Effector CD8-positive, alpha-beta T cell (primary cell): ENCODE results near the gene NAGA.
"Not testable (repeated sequence)": the region's sequence is repeated elsewhere in the genome, so short reads cannot be mapped to it uniquely, and the experiment has no call there.

ENCODE experiments used
- DNase-seq: peaks from one replicate; lab custom pipeline; 2025; lab: John Stamatoyannopoulos, UW

NAGA gene

DNA sequence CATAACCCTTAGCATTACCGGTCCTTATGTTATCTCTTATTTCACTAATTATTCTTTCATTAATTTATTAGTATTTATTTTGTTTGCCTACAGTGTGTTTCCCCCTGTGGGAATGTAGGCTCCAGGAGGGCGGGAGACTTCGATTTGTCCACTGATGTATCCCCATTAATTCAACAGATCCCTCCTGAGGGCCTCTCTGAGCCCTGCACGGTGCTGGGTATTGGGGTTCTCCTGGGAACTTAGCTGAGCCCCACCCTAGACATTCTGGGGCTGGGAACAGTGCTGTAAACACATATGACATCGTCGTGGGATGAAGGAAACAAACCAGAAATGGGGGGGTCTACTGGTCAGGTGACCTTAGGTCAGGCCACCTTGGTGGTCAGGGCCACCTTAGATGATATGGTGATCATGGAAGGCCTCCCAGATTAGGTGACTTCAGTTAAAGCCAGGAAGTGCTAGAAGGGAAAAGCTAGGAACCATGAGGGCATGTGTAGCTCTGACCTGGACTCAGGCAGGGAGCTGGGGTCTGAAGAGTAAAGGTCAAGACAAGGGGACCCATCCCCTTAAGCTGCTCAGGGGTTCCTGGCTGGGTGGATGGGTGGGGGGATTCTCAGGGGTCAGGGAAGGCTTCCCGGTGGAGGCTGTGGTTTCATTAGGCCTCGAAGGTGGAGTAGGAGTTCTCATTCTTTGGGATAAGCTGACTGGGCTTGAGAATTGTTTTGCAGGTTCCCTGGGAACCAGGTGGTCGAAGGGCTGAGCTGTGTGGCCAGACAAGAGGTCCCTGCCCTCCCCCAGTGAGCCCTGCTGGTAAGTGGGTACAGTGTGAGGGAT is 4.4 kb upstream of the NAGA start:
- no peak for DNase-seq

DNA sequence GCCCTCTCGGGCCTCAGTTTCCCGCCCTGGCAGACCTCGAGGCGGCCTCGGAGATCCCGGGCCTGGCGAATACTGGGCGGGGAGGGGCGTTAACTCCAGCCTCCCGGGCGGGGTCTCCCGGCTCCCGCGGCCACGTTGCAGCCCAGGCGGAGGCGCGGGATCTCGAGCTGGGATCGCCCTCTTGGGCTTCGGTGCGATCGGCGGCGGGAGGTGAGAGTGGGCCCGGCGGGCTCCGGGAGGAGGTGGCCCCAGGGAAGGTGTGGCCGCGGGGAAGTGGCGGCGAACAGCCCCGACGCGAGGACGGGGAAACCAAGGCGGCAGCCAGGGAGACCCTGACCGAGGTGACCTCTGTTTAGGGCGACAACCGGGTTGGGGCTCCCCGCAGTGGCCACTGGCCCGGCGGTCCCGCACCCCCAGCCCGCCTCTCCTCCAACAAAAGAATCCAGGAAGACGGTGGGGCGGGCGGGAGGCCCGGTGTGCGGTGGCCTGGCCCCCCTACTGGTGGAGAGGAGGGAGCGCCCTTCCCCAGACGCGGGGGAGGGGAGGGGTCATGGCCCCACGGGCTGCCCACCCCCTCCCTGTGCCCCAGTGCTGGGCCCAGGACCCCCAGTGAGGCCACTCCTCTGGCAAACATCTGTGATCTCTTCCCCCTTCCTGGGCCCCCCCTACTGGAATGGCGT is 3.7 kb upstream of the NAGA start, which contains the start of gene PHETA2:
Gene PHETA2, plus strand, starts transcription at position 117 of the 680 bp plus-strand sequence. CDS start 3,046 bp downstream, outside the sequence.
- peak; percentile 20 for DNase-seq

DNA sequence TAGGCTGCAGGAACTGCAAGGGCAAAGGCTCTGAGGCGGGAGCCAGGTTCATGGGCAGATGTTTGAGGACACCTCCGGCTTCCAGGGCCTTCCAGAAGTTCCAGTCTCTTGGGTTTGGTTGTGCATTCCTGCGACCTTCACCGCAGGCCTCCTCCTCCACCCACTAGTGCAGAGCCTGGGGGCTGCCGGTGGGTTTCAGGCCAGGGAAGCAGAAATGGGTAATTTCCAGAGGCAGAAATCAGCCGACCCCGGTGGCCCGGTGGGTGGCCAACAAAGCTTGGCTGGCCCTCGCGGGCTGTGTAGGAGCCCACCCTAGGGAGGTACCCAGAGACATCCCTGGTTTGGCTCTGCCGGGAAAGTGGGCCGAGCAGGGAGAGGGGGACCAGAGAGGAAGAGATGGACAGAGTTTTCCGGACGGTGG is 3.0 kb upstream of the NAGA start:
- DNase-seq = no peak

DNA sequence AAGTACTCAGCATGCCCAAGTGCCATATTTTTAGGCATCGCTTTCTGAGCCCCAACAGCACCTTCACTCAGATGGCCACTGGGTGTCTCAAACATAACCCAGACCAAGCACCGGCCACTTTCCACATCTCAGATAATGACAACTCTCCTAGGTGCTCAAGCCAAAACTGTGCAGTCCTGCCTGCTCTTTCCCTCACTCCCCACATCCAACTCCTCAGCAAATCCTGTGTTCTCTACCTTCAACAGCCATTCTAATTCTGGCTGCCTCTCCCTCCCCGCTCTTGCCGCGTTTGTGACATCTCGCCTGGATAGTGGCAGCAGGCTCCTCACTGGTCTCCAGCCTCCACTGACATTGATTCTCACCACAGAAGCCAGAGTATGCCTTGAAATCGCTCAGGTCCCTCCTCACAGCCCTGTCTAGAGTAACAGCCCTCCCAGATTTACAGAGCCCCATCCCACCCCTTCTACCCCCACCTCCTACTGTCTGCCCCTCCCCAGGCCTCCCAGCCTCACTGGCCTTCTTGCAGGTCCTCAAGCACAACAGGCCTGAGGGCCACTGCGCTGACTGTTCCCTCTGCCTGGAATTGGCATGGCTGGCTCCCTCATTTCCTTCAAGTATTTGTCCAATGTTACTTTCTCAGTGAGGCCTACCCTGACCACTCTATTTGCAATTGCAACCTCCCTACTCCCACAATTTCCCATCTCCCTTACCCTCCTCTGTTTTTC is 2.2 kb upstream of the NAGA start:
- DNase-seq = no peak

DNA sequence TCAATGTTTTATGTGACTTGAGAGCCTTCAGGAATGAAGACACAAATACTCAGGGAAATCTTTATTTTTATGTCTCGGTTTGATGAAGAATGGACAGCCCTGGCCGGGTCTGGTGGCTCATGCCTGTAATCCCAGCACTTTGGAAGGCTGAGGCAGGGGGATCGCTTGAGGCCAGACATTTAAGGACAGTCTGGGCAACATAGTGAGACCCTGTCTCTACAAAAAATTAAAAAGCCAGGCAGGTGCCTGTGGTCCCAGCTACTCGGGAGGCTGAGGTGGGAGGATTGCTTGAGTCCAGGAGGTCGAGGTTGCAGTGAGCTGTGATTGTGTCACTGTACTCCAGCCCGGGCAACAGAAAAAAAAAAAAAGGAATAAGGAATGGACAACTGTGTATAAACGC is 896 bp upstream of the NAGA start:
- DNase-seq = not testable (repeated sequence)

DNA sequence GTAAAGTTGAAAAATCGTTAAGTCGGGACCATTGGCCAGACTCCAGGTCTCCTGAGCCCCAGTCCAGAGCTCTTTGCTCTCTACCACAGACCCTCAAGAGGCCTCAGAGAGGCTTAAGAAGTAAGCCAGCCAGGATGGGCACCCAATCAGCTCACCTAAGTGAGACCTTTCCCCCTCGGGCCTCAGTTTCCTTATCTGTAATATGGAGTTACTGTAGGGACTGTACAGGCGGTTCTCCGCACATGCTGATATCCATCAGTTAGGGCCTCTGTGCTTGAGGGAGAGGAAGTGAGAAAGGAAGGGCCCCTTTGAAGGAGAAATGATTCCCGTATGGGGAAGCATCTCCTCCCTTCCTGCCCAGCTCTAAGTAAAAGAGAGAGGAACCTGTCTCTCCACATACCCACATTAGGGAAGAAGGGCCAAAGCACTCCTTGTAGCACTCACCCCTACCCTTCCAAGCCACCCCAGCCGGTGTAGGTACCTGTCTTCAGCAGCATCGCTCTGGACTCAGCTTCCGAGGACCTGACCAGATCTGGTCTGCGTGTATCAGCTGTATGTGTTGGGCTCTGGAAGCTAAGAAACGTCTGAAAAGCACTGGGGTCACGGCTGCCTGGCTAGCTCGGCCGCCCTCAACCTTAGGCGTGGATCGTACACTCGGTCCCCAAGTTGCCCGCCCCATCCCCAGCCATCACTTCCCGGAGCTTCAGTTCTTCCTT is 653 bp downstream of the NAGA start:
- no peak for DNase-seq

DNA sequence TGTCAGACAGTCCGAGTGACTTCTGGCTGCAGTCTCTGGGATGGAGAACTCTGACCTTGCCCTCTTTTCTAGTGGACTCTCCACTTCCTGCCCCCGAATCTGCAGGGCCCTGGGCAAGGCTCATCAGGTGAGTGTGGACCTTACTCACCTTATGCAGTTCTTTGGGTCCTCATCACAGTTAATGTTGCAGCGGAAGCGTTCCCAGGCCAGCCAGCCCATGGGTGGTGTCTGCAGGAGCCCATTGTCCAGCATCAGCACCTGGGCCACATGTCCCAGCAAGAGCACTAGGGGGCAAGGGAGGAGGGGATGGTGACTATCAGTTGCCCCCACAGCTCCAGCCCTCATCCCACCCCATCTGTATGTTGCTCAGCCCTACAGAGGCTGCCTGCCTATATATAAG is 2.3 kb downstream of the NAGA start:
- DNase-seq = no peak

DNA sequence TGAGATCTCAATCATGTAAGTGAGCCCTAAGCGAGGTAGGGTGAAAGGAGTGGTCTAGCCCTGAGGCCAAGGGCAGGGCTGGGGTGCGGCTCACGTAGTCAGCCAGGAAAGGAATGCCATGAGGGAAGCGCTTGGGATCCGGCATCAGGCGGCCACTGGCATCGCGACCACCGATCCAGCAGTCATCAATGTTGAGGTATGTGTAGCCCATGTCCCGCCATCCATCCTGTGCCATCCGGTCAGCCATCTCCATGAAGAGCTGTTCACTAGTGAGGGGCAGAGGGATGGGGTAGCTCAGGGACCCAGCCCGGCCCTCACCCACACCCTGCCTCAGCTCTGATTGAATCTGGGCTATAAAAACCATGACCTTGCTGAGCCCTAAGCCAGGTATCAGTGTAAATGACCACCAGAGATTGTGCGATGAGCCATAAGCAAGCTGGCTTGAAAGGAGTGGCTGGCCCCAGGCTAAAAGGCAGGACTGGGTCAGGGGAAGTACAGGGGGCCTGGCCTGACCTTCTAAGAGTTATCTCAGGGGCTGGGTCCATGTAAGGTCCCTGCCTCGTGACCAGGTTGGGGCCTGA is 2.9 kb downstream of the NAGA start:
- DNase-seq = no peak

DNA sequence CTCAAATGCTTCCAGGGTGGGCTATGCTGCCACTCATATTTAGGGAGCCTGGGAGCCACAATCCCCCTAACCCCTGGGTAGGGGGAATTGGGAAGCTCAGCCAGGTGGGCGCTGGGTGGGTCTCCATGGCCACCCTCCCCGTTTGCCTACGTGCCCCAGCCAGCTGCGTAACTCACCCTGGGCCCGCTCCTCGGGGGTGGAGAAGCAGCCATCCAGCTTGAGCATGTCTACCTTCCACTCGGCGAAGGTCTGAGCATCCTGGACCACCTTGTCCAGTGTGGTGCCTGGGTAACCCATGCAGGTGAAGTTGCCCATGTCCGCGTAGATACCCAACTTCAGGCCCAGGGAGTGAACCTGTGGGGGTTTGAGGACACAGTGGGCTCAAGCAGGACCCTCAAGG is 3.7 kb downstream of the NAGA start:
- DNase-seq = no peak

DNA sequence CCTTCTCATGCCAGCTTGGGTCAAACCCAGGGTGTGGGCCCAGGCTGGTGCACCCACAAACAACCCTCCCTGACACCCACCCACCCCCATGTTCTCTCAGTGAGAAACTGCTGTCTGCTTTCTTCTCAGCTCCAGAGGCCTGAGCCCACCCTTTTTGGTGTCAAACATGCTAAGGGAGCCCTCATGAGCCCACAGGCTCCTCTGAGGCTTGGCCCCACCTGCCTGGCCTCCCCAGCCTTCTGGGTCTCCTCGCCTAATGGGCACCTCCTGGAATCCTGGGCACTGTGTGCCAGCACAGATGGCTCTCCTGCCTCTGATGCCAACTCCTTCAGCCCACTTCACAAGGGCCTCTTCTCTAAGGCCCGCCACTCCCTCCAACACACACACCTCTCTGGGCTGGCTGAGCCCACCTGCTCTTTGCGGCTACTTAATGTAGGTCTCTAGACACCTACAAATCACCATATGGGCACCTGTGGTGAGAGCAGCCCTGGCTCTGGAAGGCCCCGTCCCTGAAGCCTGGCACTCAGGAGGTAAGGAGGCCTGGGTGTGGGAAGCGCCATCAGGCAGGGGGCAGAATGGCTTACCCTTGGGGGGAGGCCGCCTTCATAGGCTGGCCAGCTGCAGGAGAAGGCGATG is 4.4 kb downstream of the NAGA start:
- DNase-seq = no peak

DNA sequence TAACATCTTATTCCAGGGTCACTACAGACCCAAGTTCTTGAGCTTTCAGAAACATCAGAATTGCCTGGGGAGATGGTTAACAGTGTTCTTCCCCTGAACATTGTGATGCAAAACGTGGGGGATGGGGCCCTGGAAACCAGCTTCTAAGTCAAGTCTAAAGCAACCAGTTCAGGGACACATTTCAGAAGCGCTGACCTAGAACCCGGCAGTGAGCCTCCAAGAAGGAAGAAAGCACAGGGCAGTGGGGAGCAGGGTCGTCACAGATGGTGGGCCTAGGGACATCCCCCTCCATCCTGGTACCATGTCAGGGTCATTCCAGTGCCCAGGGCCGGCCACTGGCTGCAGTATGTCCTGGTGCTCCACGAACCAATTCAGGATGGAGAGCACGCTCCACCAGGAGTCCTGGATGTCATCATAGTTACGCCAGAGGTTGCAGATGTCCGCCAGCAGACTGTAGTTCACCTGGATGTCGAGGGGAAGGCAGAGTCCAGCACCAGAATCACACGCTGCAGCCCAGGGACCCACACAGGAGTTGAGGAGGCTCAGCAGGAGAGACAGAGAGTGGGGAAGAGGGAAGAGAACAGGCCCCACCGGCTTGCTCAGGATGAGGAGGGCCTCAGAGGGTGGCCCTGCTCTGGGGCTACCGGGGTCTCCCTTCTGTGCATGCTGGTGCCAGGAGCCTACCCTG is 5.0 kb downstream of the NAGA start:
- no peak for DNase-seq

DNA sequence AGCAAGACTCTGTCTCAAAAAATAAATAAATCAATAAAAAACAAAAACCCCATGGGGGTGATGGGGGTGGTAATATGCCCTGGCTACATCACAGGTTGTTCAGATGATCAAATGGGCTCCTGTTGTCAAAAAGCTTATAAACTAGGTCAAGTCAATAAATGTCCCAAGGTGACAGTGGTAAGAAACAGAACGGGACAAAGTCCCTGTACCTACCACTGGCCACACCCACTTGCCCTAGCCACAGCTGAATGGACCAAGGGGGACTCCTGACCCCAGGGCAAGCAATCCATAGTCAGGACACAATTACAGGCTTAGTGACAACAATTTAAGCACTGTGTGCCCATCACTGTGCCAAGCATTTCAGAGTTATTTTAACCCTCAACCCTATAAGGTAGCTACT is 6.0 kb downstream of the NAGA start:
- DNase-seq = no peak

DNA sequence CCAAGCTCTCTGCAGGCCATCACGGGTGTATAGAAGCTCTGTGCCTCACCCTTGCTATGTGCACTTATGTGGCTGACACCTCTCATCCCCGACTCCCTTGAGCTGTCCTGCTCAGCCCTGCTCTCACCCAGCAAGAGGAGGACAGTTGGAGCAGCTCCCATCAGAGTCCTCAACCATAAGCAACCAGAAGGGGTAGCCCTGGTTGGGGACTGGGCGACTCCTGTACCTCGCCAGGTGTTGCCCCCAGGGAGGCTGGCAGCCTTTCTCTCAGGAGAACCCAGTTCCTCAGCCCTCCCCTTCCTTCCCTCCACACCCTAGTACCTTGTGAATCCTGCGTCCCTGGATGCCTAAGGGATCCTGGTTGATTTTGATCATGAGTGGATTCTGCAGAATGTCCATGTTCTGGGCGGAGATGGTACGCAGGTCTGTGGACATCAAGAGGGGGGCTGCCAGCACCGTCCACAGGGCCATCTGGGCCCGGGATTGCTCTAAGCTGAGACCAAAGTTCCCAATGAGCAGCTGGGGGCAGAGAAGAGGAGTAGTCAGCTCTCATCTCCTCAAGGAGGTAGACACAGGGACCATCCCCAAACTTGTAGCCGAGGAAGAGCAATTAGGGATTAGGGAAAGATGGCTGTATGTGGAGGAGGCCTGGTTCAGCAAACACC is 8.0 kb downstream of the NAGA start:
- DNase-seq = no peak

DNA sequence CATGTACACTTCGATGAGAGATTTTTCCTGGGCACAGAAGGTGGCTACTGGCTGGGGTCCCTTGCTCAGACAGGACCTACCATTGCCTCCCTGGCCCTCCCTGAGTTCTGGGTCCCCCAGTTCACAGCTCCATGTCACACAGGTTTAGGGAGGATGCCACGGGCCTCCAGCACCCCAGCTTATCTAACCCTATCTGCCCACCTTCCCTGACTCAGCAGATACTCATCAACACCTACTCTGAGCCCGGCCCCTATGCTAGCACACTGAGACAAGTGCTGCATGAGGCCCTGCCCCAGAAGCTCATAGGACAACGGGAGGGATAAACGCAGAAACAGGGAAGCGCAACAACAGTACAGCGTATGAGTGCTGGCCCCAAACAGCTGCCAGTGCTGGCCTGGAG is 9.6 kb downstream of the NAGA start:
- no peak for DNase-seq

DNA sequence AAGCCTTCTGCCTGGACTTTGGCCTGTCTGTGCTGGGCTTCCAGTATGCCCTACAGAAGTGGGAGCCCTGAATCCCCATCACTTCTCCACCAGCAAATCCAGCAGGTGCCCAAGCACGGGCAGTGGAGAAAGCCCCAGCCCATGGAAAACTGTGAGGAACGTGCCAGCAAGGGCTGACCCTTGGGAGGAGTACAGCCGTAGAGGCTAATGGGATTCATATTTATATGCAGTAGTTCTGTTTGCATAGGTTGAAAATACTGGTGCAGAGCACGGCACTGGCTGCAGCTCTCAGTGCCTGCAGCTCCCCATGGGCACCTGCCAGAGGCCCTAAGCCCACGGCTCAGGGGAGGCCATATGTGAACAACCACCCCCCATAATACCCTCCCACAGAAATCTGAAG is 10.1 kb downstream of the NAGA start:
- DNase-seq = no peak

DNA sequence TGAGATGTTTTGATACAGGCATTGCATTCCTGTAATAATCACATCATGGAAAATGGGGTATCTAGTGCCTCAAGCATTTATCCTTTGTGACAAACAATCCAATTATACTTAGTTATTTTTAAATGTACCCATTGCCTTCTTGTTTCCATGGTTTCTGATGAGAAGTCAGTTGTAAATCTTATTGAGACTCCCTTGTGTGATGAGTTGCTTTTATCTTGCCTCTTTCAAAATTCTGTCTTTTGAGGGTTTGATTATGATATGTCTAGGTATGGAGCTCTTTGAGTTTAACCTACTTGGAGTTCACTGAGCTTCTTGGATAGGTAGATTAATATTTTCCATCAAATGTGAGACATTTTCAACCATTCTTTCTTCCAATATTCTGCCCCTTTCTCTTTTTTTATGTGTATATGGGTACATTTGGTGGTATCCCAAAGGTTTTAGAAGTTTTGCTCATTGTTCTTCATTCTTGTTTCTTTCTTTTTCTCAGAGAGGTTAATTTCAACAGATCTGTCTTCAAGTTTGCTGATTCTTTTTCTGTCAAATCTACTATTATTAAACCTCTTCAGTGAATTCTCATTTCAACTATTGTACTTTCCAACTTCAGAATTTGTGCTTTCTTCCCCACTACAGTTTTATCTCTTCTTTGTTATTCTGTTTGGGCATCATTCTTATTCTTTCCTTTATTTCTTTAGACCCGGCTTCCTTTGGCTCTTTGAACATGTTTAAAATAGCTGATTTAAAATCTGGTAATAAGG is 13.7 kb downstream of the NAGA start:
- DNase-seq = no peak

DNA sequence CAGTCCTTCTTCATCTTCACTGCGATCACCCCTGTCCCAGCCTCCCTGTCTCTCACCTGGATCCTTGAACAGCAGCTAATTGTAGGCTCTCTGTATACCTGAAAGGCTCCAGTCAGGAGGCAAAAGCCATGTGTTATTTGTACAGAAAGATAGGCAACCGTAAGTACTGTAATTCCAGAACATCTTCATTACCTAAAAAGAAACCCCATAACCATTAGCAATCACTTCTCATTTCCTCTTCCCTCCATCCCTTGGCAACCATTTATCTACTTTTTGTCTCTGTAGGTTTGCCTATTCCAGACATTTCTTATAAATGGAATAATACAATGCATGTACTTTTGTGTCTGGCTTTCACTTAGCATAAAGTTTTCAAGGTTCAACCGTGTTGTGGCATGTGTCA is 17.8 kb downstream of the NAGA start:
- DNase-seq = no peak

DNA sequence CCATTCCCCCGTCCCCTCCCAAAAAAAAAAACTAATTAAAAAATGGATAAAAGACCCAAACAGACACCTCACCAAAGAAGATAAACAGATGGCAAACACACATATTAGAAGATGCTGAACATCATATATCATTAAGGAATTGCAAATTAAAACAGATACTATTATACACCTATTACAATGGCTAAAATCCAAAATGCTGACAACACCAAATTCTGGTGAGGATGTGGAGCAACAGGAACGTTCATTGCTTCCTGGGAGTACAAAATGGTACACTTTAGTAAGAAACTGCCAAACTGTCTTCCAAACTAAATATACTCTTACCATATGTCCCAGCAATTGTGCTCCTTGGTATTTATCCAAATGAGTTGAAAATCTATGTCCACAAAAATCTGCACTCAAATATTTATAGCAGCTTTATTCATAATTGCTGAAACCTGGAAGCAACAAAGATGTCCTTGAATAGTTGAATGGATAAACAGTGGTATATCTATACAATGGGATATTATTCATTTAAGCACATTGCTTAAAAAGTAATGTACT is 19.9 kb downstream of the NAGA start:
- no peak for DNase-seq

DNA sequence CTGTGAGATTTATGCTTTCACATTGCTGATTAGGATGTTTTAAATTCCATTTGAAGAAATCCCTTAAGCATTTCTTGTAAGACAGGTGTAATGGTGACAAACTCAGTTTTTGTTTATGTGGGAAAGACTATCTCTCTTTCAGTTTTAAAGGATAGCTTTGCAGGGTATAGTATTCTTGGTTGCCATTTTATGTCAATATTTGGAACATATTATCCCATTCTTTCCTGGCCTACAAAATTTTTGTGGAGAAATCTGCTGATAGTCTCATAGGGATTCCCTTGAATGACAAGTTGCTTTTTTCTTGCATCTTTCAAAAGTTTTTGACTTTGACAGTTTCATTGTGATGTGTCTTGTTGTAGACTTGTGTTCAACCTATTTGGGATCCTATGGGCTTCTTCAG is 28.8 kb downstream of the NAGA start:
- DNase-seq = no peak
